ENCODE data around the gene SMIM30. TPM values are rescaled to one million over a fixed set of nuclear protein-coding genes. Genes with fewer than 3 reads are reported as not detected.

Gene SMIM30
- polyA plus RNA-seq, 1 donor from 2014 or later = 62.8 TPM

DNA sequence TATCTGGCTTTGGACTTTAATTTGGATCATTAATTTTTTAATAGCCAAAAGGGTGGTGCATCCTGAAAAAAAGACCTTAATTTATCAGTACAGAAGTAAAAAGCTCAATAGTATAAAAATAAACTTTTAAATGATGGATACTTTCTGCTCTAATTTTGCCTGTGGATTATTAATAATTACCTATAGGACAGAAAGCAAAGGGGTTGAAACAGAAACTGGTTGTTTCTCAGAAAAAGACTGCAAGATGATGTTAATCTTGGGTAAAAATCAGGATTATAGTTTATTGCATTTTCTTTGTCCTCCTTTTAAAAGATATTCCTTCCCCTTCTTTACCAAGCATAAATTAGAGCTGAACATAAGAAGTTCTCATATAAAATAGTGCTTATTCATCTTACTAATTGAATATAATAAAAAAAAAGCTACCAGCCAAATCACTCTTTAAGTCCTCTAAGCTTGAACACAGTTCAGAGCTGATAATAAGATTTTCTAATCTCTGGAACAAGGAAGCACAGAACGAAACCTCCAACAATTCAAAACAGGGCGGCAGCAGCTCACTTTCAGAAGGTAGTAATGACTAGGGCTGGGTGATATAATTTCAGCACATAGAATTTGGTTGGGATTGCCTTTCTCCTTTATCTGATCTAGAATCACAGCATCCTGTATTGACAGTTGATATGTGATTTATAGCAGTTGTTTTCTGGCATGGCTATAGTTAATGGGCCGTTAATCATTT lies 23.7 kb downstream of the SMIM30 start:
- H3K27me3 ChIP-seq (ENCODE audit: insufficient read depth, low read depth, low read length) = no peaks in the 10 kb centered on the region
- no peak overlapping the region for H3K4me3 ChIP-seq (ENCODE audit: low read length)
- H3K27ac ChIP-seq (ENCODE audit: low read length) = no peak overlapping the region
- H3K4me2 ChIP-seq (ENCODE audit: low read length) = no peak overlapping the region
- H3K79me2 ChIP-seq (replicated peaks; ENCODE audit: insufficient read depth, low read length) = no peaks in the 10 kb centered on the region
- H3K36me3 ChIP-seq (ENCODE audit: insufficient read depth, low read length) = no peaks in the 10 kb centered on the region
- H3K9me3 ChIP-seq (ENCODE audit: low read length) = no peaks in the 10 kb centered on the region
- H3K9me2 ChIP-seq (ENCODE audit: insufficient read depth, low read length) = no peaks in the 10 kb centered on the region
- TF ChIP-seq RAD21 (conservative IDR thresholded peaks at IDR 0.05) (no peak), MXI1 (conservative IDR thresholded peaks at IDR 0.05; ENCODE audit: poor library complexity, severe bottlenecking) (no peak), EP300 (conservative IDR thresholded peaks at IDR 0.05; ENCODE audit: poor library complexity, severe bottlenecking) (no peak), POLR2AphosphoS5 (IDR thresholded peaks at IDR 0.05) (no peak), EZH2 (IDR thresholded peaks at IDR 0.05; ENCODE audit: borderline replicate concordance, insufficient read depth, low read length, poor library complexity, severe bottlenecking) (no peak), SMC3 (conservative IDR thresholded peaks at IDR 0.05; ENCODE audit: poor library complexity) (no peak)
- TF ChIP-seq, protein P1, sequence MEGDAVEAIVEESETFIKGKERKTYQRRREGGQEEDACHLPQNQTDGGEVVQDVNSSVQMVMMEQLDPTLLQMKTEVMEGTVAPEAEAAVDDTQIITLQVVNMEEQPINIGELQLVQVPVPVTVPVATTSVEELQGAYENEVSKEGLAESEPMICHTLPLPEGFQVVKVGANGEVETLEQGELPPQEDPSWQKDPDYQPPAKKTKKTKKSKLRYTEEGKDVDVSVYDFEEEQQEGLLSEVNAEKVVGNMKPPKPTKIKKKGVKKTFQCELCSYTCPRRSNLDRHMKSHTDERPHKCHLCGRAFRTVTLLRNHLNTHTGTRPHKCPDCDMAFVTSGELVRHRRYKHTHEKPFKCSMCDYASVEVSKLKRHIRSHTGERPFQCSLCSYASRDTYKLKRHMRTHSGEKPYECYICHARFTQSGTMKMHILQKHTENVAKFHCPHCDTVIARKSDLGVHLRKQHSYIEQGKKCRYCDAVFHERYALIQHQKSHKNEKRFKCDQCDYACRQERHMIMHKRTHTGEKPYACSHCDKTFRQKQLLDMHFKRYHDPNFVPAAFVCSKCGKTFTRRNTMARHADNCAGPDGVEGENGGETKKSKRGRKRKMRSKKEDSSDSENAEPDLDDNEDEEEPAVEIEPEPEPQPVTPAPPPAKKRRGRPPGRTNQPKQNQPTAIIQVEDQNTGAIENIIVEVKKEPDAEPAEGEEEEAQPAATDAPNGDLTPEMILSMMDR (IDR thresholded peaks at IDR 0.05; ENCODE audit: poor library complexity, severe bottlenecking) = no peak
- no peaks in the 10 kb centered on the region for H3F3A ChIP-seq (ENCODE audit: insufficient read depth, low read length, poor library complexity, severe bottlenecking)
- H3K9ac ChIP-seq (ENCODE audit: low read length) = no peak overlapping the region
- no peak overlapping the region for H2AFZ ChIP-seq (ENCODE audit: low read depth, low read length)
- no peaks in the 10 kb centered on the region for H4K20me1 ChIP-seq (ENCODE audit: insufficient read depth)

DNA sequence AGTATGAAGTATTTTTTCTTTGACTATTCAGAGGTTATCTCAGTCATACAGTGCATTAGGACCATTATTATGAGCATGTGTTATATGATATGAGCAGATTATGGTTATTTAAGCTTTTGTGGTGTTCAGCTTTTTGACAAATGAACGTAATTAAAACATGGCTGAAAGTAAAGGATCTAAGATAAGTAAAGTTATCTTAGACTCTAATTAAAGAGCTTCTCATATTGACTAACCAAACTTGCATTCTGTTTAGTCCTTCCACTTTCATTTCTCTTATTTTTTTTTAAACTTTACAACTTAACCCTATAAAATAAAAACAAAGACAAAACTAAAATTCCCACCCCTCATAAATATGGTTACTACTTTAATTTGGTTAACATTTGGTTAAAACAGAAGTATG lies 24.8 kb downstream of the SMIM30 start:
- H3K9me2 ChIP-seq (ENCODE audit: insufficient read depth, low read length) = no peaks in the 10 kb centered on the region
- no peak overlapping the region for H3K4me2 ChIP-seq (ENCODE audit: low read length)
- no peak overlapping the region for H3K4me3 ChIP-seq (ENCODE audit: low read length)
- H4K20me1 ChIP-seq (ENCODE audit: insufficient read depth) = no peaks in the 10 kb centered on the region
- H3K79me2 ChIP-seq (replicated peaks; ENCODE audit: insufficient read depth, low read length) = no peaks in the 10 kb centered on the region
- no peaks in the 10 kb centered on the region for H3K9me3 ChIP-seq (ENCODE audit: low read length)
- no peaks in the 10 kb centered on the region for H3K27me3 ChIP-seq (ENCODE audit: insufficient read depth, low read depth, low read length)
- no peak overlapping the region for H3K9ac ChIP-seq (ENCODE audit: low read length)
- TF ChIP-seq RAD21 (conservative IDR thresholded peaks at IDR 0.05) = no peak
- TF ChIP-seq TAF1 (IDR thresholded peaks at IDR 0.05; ENCODE audit: low read depth) = no peak
- no peak for TF ChIP-seq EZH2 (IDR thresholded peaks at IDR 0.05; ENCODE audit: borderline replicate concordance, insufficient read depth, low read length, poor library complexity, severe bottlenecking)
- TF ChIP-seq EP300 (conservative IDR thresholded peaks at IDR 0.05; ENCODE audit: poor library complexity, severe bottlenecking) = no peak
- TF ChIP-seq REST (IDR thresholded peaks at IDR 0.05; ENCODE audit: borderline replicate concordance) = no peak
- no peak for TF ChIP-seq MXI1 (conservative IDR thresholded peaks at IDR 0.05; ENCODE audit: poor library complexity, severe bottlenecking)
- TF ChIP-seq, protein P1 (IDR thresholded peaks at IDR 0.05; ENCODE audit: poor library complexity, severe bottlenecking) = no peak
- TF ChIP-seq SMC3 (conservative IDR thresholded peaks at IDR 0.05; ENCODE audit: poor library complexity) = no peak
- TF ChIP-seq POLR2AphosphoS5 (IDR thresholded peaks at IDR 0.05) = no peak
- no peaks in the 10 kb centered on the region for H3F3A ChIP-seq (ENCODE audit: insufficient read depth, low read length, poor library complexity, severe bottlenecking)
- no peak overlapping the region for H3K27ac ChIP-seq (ENCODE audit: low read length)
- H2AFZ ChIP-seq (ENCODE audit: low read depth, low read length) = no peak overlapping the region
- H3K36me3 ChIP-seq (ENCODE audit: insufficient read depth, low read length) = no peaks in the 10 kb centered on the region

All from neural cell (in vitro differentiated cells).